CD14-positive monocyte (primary cell): Measurements from ENCODE around the gene SNAI1. TPM values are rescaled to one million over a fixed set of nuclear protein-coding genes. Genes with fewer than 3 reads are reported as not detected.

ENCODE experiments used
- DNase-seq, 3 donors: peaks; one replicate each; pipeline ENCODE4 v3.0.0-alpha.2; 2011 to 2022
- H2AFZ ChIP-seq: 2 replicates; pipeline ENCODE4 v1.6.0; 2012; ENCODE audit warnings: mild to moderate bottlenecking, low read depth, low read length, inconsistent platforms; ENCODE audit not compliant: insufficient read depth, poor library complexity, severe bottlenecking
- H3K27ac ChIP-seq, 2 donors: 1 replicate in 1 of 2; 2 replicates in 1 of 2; pipeline ENCODE4 v1.5.1; 2012 to 2013; ENCODE audit warnings: low read length in 2 of 2, control low read depth in 1 of 2, inconsistent platforms in 1 of 2, low read depth in 1 of 2, mild to moderate bottlenecking in 1 of 2
- H3K27me3 ChIP-seq, 2 donors: one replicate each; pipeline versions ENCODE4 v1.6.0 to v1.6.1; 2011 to 2013; ENCODE audit warnings: low read length in 2 of 2; ENCODE audit not compliant: control insufficient read depth in 2 of 2, insufficient read depth in 2 of 2
- H3K36me3 ChIP-seq, 2 donors: replicated peaks in 1 of 2; 1 replicate in 1 of 2; 2 replicates in 1 of 2; pipeline versions ENCODE4 v1.5.1 to v1.6.1; 2012 to 2013; ENCODE audit warnings: low read length in 2 of 2, control low read depth in 1 of 2, inconsistent platforms in 1 of 2, mild to moderate bottlenecking in 1 of 2; ENCODE audit not compliant: insufficient read depth in 2 of 2, control insufficient read depth in 1 of 2
- H3K4me1 ChIP-seq, 2 donors: 1 replicate in 1 of 2; 2 replicates in 1 of 2; pipeline versions ENCODE4 v1.5.1 to v1.6.1; 2012 to 2013; ENCODE audit warnings: low read length in 2 of 2, control low read depth in 1 of 2, inconsistent platforms in 1 of 2, mild to moderate bottlenecking in 1 of 2, moderate library complexity in 1 of 2; ENCODE audit not compliant: insufficient read depth in 2 of 2, control insufficient read depth in 1 of 2
- H3K4me2 ChIP-seq: replicated peaks from 2 replicates; pipeline ENCODE3; 2012; ENCODE audit warnings: low read length, moderate library complexity, mild to moderate bottlenecking; ENCODE audit not compliant: poor library complexity, severe bottlenecking; ENCODE audit errors: extremely low read depth
- H3K4me3 ChIP-seq, 3 experiments: fragments of 200-600 bp in 1 of 3; sonication (generic) in 1 of 3; replicated peaks in 1 of 3; 1 replicate in 2 of 3; 2 replicates in 1 of 3; pipeline ENCODE4 v1.5.1; 2011 to 2013; ENCODE audit warnings: low read length in 3 of 3, mild to moderate bottlenecking in 3 of 3, control low read depth in 2 of 3, low read depth in 2 of 3, inconsistent platforms in 1 of 3, moderate library complexity in 1 of 3
- H3K79me2 ChIP-seq: 2 replicates; pipeline ENCODE4 v1.6.0; 2012; ENCODE audit warnings: mild to moderate bottlenecking, control low read depth, inconsistent platforms, low read length, moderate library complexity; ENCODE audit not compliant: insufficient read depth
- H3K9ac ChIP-seq: 2 replicates; pipeline ENCODE4 v1.6.0; 2017; ENCODE audit warnings: low read length, mild to moderate bottlenecking; ENCODE audit not compliant: insufficient read depth, poor library complexity, severe bottlenecking
- H3K9me3 ChIP-seq, 2 donors: replicated peaks in 1 of 2; 1 replicate in 1 of 2; 2 replicates in 1 of 2; pipeline versions ENCODE4 v1.5.1 to v1.6.1; 2012 to 2013; ENCODE audit warnings: low read length in 2 of 2, control low read depth in 1 of 2; ENCODE audit not compliant: control insufficient read depth in 1 of 2, insufficient read depth in 1 of 2
- H4K20me1 ChIP-seq: 2 replicates; pipeline ENCODE4 v1.6.0; 2012; ENCODE audit warnings: mild to moderate bottlenecking, low read length, control low read depth, moderate library complexity; ENCODE audit not compliant: insufficient read depth
- H3K27ac Mint-ChIP-seq, 7 donors: one replicate each; pipeline ENCODE4 v1.8.0; 2020; ENCODE audit warnings: mild to moderate bottlenecking in 7 of 7, mixed read lengths in 7 of 7, moderate library complexity in 6 of 7, inconsistent platforms in 2 of 7
- H3K27me3 Mint-ChIP-seq, 3 donors: one replicate each; pipeline ENCODE4 v1.8.0; 2021 to 2022; ENCODE audit warnings: low read depth in 3 of 3, mild to moderate bottlenecking in 3 of 3, mixed read lengths in 3 of 3, moderate library complexity in 3 of 3, inconsistent platforms in 1 of 3
- H3K36me3 Mint-ChIP-seq, 2 donors: one replicate each; pipeline ENCODE4 v1.8.0; 2020; ENCODE audit warnings: mixed read lengths in 2 of 2, inconsistent platforms in 1 of 2, mild to moderate bottlenecking in 1 of 2
- H3K4me1 Mint-ChIP-seq: one replicate; pipeline ENCODE4 v1.8.0; 2020; ENCODE audit warnings: mild to moderate bottlenecking, mixed read lengths
- H3K4me3 Mint-ChIP-seq, 2 donors: one replicate each; pipeline ENCODE4 v1.8.0; 2020; ENCODE audit warnings: mild to moderate bottlenecking in 2 of 2, mixed read lengths in 2 of 2, moderate library complexity in 1 of 2
- H3K9me3 Mint-ChIP-seq, 7 donors: one replicate each; pipeline ENCODE4 v1.8.0; 2020 to 2022; ENCODE audit warnings: mixed read lengths in 7 of 7, mild to moderate bottlenecking in 6 of 7, moderate library complexity in 6 of 7, inconsistent platforms in 2 of 7
- whole genome bisulfite sequencing: methylation state at CpG from one replicate; pipeline ENCODE4 v1.1.5; 2013; ENCODE audit warnings: missing lambda C conversion rate; ENCODE audit not compliant: insufficient coverage; 5-methylcytosine and 5-hydroxymethylcytosine counted together
- intact Hi-C, 2 donors: fragments of 100-400 bp; cut with micrococcal nuclease; formaldehyde crosslinking; loops; one replicate each; pipeline versions ENCODE4 v1.15.0 to v1.15.1; 2023
- polyA plus RNA-seq, 3 donors: library from polyadenylated mRNA; depleted of rRNA in 1 of 3; unstranded in 2 of 3; stranded (reverse) in 1 of 3; fragments of 300-500 nt in 2 of 3; fragments of >200 nt in 1 of 3; fragmentation: Illumina TruSeq in 2 of 3; gene quantifications; 1 replicate in 2 of 3; 2 replicates in 1 of 3; pipeline ENCODE4 v1.2.3, GENCODE V29; 2012 to 2021
- TF ChIP-seq, protein P1 (sequence below): fragments of 200-600 bp; IDR thresholded peaks from one replicate; pipeline ENCODE4 v1.8.0; 2022; ENCODE audit warnings: antibody characterized with exemption, mild to moderate bottlenecking

Gene SNAI1
- polyA plus RNA-seq, 3 donors: 2.4 to 181 (median 2.6) TPM

DNA sequence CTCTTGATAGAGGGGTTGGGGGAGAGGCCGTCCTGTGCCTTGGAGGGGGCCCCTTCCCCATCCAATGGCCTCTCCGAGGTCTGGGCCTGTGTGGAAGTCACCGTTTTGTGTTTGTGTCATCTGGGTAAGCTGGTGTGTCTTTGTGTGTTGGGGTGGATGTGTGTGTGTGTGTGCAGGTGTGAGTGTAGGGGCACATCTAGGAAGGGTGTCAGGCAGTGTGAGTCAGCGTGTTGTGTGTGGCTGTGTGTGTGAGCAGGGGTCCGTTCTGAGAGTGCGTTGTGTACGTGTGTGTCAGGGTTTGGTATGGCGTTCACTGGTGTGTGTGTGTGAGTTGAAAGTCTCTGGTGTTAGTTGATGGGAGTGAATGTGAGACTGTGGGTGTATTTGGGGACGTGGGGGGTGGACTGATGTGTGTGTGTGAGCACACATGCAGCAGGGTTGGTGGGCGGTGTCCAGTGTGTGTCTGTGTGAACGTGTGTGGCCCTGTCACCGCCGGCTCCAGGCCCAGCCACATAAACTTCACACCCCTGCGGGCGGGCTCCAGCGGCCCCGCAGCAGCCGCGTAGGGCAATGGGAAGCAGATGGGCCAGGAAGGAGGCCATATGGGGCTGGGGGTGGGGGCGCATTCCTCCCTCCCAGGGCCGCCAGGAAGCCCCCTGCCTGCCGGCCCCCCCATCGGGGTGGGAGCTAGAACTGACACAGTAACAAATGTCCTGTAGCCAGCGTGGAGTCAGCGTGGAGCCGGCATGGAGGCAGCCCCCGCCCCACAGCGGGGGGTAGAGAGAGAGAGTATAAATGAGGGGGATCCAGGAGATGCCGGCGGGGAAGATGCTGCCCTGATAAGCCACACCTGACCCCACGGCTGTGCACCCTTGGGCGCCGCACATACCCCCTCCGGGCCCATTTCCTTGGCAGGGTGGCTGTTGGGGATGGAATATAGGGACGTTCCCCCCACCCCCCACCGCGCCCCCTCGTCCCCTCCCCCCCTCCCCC is 32.1 kb downstream of the SNAI1 start:
- H2AFZ ChIP-seq: no peak overlapping the region
- H3K4me2 ChIP-seq: no peak overlapping the region
- no peaks in the 10 kb centered on the region for H3K79me2 ChIP-seq
- H3K27ac Mint-ChIP-seq: peak overlapping the region in 1 of 7 donors; percentile 1
- H3K4me1 ChIP-seq: peaks cover 42 to 43% of the 10 kb centered on the region in 2 donors
- no peak for DNase-seq
- H3K4me3 Mint-ChIP-seq: peak overlapping the region in 1 of 2 donors; percentile 40
- peaks cover 0 to 5% of the 10 kb centered on the region in 2 donors for H3K36me3 Mint-ChIP-seq
- peaks cover 0 to 6% of the 10 kb centered on the region in 2 donors for H3K27me3 ChIP-seq
- TF ChIP-seq, protein P1, sequence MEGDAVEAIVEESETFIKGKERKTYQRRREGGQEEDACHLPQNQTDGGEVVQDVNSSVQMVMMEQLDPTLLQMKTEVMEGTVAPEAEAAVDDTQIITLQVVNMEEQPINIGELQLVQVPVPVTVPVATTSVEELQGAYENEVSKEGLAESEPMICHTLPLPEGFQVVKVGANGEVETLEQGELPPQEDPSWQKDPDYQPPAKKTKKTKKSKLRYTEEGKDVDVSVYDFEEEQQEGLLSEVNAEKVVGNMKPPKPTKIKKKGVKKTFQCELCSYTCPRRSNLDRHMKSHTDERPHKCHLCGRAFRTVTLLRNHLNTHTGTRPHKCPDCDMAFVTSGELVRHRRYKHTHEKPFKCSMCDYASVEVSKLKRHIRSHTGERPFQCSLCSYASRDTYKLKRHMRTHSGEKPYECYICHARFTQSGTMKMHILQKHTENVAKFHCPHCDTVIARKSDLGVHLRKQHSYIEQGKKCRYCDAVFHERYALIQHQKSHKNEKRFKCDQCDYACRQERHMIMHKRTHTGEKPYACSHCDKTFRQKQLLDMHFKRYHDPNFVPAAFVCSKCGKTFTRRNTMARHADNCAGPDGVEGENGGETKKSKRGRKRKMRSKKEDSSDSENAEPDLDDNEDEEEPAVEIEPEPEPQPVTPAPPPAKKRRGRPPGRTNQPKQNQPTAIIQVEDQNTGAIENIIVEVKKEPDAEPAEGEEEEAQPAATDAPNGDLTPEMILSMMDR: no peak
- no peak overlapping the region for H3K4me3 ChIP-seq
- H3K27ac ChIP-seq: no peak overlapping the region
- peak overlapping the region; percentile 16 for H3K9ac ChIP-seq
- intact Hi-C loops: no loop called here
- H3K9me3 Mint-ChIP-seq: peaks cover 0 to 1% (median 0%) of the 10 kb centered on the region in 7 donors
- H4K20me1 ChIP-seq: no peaks in the 10 kb centered on the region
- peaks cover 49% of the 10 kb centered on the region for H3K4me1 Mint-ChIP-seq
- H3K27me3 Mint-ChIP-seq: peaks cover 11 to 20% (median 13%) of the 10 kb centered on the region in 3 donors
- H3K9me3 ChIP-seq: no peaks in the 10 kb centered on the region
- no peaks in the 10 kb centered on the region for H3K36me3 ChIP-seq
- WGBS: 51% methylated on average over 17 of the region's 38 CpGs

DNA sequence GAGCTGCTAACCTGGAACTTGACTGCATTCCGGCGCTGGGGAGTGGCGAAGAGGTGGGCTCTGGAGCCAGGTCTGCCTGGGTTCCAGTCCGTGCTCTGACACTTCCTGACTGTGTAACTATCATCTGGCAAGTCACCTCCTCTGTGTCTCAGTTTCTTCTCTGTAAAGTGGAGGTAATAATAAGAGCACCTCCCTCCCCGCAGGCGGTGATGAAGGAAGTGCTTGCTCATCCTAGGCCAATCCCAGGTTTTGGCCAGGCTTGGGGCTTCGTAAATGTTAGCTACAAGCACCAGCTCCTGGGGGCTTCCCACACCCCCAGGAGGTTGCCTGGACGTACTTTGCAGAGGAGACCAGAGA is 32.8 kb downstream of the SNAI1 start:
- H3K9me3 Mint-ChIP-seq: no peaks in the 10 kb centered on the region
- Histone ChIP-seq H3K4me1 (peaks cover 49 to 50% of the 10 kb centered on the region in 2 donors), H4K20me1 (no peaks in the 10 kb centered on the region), H3K4me3 (no peak overlapping the region), H3K36me3 (no peaks in the 10 kb centered on the region), H3K27me3 (peaks cover 0 to under 1% of the 10 kb centered on the region in 2 donors), H2AFZ (no peak overlapping the region), H3K4me2 (no peak overlapping the region), H3K27ac (no peak overlapping the region), H3K9me3 (no peaks in the 10 kb centered on the region), H3K9ac (no peak overlapping the region), H3K79me2 (no peaks in the 10 kb centered on the region)
- 81% methylated on average over 5 of the region's 8 CpGs for WGBS
- H3K36me3 Mint-ChIP-seq: peaks cover 0 to 5% of the 10 kb centered on the region in 2 donors
- intact Hi-C loops: no loop called here
- peaks cover 54% of the 10 kb centered on the region for H3K4me1 Mint-ChIP-seq
- no peak overlapping the region for H3K4me3 Mint-ChIP-seq
- H3K27me3 Mint-ChIP-seq: peaks cover 8 to 13% (median 13%) of the 10 kb centered on the region in 3 donors
- TF ChIP-seq, protein P1: no peak
- peak overlapping the region in 1 of 7 donors; percentile 45 for H3K27ac Mint-ChIP-seq
- DNase-seq: no peak
